ENCODE measurements around the gene JPH4.

DNA sequence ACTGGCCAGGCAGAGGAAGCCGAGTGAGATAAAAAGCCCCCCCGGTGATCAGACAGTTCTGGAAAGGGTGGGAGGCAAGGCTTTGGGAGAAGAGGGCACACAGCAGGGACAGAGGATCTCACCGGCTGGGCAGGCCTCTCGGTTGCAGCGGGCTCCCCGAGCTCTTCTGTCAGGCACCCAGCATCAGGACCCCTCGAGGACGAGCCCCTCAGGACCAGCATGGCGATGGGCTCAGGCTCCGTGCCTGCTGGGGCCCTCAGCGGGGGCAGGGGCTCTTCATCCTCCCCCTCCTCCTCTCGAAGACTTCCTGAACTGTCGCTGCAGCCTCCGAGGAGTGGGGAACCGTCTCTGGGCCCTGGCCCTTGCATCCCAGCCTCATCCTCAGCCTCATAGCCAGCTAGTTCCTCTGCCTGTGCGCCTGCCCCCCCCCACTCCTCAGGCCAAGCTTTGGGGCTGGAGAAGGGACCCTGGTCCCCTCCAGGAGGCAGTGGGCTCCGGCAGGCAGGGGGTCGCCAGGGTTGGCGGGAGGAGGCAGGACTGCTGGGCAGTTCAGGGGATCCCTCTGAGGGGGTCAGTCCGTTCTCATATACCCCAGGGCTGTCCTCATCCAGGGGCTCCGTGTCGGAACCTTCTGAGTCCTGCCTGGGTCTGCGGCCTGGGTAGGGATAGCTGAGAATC is 7.6 kb downstream of the JPH4 start:
- TF ChIP-seq, protein P1, sequence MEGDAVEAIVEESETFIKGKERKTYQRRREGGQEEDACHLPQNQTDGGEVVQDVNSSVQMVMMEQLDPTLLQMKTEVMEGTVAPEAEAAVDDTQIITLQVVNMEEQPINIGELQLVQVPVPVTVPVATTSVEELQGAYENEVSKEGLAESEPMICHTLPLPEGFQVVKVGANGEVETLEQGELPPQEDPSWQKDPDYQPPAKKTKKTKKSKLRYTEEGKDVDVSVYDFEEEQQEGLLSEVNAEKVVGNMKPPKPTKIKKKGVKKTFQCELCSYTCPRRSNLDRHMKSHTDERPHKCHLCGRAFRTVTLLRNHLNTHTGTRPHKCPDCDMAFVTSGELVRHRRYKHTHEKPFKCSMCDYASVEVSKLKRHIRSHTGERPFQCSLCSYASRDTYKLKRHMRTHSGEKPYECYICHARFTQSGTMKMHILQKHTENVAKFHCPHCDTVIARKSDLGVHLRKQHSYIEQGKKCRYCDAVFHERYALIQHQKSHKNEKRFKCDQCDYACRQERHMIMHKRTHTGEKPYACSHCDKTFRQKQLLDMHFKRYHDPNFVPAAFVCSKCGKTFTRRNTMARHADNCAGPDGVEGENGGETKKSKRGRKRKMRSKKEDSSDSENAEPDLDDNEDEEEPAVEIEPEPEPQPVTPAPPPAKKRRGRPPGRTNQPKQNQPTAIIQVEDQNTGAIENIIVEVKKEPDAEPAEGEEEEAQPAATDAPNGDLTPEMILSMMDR (conservative IDR thresholded peaks at IDR 0.05; ENCODE audit: low read length) = no peak
- no peak for TF ChIP-seq EZH2phosphoT487 (IDR thresholded peaks at IDR 0.05; ENCODE audit: borderline replicate concordance, low read depth, low read length)

Data from OCI-LY7 (cell line).